Esophagus muscularis mucosa (tissue), 4 donors: ENCODE results near the gene ITM2C.

ENCODE experiments used
- EP300 ChIP-seq: sonication (generic); formaldehyde crosslinking; IDR thresholded peaks from one replicate; pipeline ENCODE4 v1.6.1; 2017; ENCODE audit warnings: antibody characterized with exemption
- POLR2AphosphoS5 ChIP-seq, 2 donors: sonication (generic); formaldehyde crosslinking; IDR thresholded peaks; one replicate each; pipeline ENCODE4 v1.6.1; 2017; ENCODE audit warnings: antibody characterized with exemption in 2 of 2
- TF ChIP-seq, protein P1 (sequence below), 3 experiments: fragments of 200-600 bp in 2 of 3; fragments of 450-650 bp in 1 of 3; sonication (generic) in 2 of 3; IDR thresholded peaks; one replicate each; pipeline ENCODE4 v1.5.1; 2017 to 2019; ENCODE audit warnings: antibody characterized with exemption in 3 of 3, mild to moderate bottlenecking in 2 of 3, moderate library complexity in 1 of 3

DNA sequence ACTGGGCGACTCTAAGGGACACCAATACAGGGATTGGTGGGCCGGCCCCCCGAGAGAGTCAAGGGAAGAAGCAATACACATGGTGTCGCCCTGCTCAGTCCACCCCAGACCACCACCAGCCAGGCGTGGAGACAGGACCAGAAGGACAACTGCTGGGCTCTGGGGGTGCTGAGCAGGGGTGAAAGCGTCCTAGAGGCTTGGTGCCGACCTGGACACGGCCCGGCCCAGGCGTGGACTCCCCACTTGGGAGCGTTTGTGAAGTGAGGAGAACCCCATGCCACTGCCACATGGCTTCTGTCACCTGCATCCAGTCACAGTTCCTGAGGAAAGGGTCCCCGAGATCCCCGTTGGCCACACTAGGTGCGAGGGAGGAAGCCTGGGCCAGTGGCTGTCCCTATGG, 35.4 kb upstream of the ITM2C start:
- TF ChIP-seq, protein P1, sequence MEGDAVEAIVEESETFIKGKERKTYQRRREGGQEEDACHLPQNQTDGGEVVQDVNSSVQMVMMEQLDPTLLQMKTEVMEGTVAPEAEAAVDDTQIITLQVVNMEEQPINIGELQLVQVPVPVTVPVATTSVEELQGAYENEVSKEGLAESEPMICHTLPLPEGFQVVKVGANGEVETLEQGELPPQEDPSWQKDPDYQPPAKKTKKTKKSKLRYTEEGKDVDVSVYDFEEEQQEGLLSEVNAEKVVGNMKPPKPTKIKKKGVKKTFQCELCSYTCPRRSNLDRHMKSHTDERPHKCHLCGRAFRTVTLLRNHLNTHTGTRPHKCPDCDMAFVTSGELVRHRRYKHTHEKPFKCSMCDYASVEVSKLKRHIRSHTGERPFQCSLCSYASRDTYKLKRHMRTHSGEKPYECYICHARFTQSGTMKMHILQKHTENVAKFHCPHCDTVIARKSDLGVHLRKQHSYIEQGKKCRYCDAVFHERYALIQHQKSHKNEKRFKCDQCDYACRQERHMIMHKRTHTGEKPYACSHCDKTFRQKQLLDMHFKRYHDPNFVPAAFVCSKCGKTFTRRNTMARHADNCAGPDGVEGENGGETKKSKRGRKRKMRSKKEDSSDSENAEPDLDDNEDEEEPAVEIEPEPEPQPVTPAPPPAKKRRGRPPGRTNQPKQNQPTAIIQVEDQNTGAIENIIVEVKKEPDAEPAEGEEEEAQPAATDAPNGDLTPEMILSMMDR (IDR thresholded peaks at IDR 0.05) = no peak
- TF ChIP-seq POLR2AphosphoS5 (IDR thresholded peaks at IDR 0.05) (no peak), EP300 (no peak)
